ENCODE measurements around the gene SLC43A3.

- TF ChIP-seq CTCF (IDR thresholded peaks at IDR 0.05; ENCODE audit: low read depth, low read length, poor library complexity, severe bottlenecking) (no peak), EZH2phosphoT487 (IDR thresholded peaks at IDR 0.05; ENCODE audit: borderline replicate concordance, low read length) (no peak)
Observed at GRCh38 chr11:57418131-57418530, 8.8 kb downstream of the SLC43A3 start.

Data from DOHH2 (cell line).